ENCODE measurements around the gene DOK1. TPM values are rescaled to one million over a fixed set of nuclear protein-coding genes. Genes with fewer than 3 reads are reported as not detected.
A peak's percentile ranks its signal among the peaks of the same experiment; 100 is the strongest.

DOK1 gene
- total and polyA plus RNA-seq, 10 donors = 19.9 to 59.1 (median 39.7) TPM

DNA sequence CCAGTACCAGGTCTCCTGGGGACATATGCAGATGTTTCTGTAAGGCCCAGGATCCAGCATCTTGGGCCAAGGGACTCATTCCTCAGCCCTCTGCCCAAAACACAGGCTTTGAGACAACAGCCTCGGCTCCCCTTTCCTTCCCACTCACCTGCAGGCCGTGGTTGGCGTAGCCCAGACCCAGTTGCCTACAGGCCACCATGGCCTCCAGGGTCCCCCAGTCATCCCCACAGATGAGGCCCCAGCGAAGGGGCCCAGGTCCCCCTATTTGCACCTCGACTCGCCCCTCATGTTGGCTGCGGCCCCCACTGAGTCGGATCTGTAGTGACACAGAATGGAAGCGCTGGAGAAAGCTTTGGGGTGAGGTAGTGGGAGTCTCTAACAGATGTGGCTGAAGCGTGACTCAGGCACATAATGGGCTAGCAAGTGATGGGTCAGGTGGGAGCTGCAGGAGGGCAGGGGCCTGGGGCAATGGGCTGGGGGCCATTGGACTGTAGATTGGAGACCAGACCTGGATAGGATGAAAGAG lies 19.0 kb upstream of the DOK1 start:
- no peak overlapping the region for H3K4me3 ChIP-seq
- peaks cover 11 to 46% (median 21%) of the 10 kb centered on the region in 6 donors for H3K4me1 ChIP-seq
- no peaks in the 10 kb centered on the region for H3K27me3 ChIP-seq (replicated peaks in 1 of 7)
- 86 to 93% (median 93%) methylated on average over 10 of the region's 10 CpGs for WGBS, 5 donors
- no peak overlapping the region for H3K27ac ChIP-seq
- H3K9me3 ChIP-seq = no peaks in the 10 kb centered on the region
- no peak for TF ChIP-seq POLR2A (IDR thresholded peaks at IDR 0.05)
- TF ChIP-seq POLR2AphosphoS5 (IDR thresholded peaks at IDR 0.05) = peak in 1 of 3 donors; percentile 39
- TF ChIP-seq, protein P1, sequence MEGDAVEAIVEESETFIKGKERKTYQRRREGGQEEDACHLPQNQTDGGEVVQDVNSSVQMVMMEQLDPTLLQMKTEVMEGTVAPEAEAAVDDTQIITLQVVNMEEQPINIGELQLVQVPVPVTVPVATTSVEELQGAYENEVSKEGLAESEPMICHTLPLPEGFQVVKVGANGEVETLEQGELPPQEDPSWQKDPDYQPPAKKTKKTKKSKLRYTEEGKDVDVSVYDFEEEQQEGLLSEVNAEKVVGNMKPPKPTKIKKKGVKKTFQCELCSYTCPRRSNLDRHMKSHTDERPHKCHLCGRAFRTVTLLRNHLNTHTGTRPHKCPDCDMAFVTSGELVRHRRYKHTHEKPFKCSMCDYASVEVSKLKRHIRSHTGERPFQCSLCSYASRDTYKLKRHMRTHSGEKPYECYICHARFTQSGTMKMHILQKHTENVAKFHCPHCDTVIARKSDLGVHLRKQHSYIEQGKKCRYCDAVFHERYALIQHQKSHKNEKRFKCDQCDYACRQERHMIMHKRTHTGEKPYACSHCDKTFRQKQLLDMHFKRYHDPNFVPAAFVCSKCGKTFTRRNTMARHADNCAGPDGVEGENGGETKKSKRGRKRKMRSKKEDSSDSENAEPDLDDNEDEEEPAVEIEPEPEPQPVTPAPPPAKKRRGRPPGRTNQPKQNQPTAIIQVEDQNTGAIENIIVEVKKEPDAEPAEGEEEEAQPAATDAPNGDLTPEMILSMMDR (IDR thresholded peaks at IDR 0.05 in 8 of 11, conservative IDR thresholded peaks at IDR 0.05 in 3 of 11) = no peak
- intact Hi-C loops (cut with DNase I; ENCODE audit: low total_unique reads) = no loop called here
- DNase-seq = peak; percentile 41
- H3K36me3 ChIP-seq = peaks cover 0 to 33% (median 12%) of the 10 kb centered on the region in 6 donors

DNA sequence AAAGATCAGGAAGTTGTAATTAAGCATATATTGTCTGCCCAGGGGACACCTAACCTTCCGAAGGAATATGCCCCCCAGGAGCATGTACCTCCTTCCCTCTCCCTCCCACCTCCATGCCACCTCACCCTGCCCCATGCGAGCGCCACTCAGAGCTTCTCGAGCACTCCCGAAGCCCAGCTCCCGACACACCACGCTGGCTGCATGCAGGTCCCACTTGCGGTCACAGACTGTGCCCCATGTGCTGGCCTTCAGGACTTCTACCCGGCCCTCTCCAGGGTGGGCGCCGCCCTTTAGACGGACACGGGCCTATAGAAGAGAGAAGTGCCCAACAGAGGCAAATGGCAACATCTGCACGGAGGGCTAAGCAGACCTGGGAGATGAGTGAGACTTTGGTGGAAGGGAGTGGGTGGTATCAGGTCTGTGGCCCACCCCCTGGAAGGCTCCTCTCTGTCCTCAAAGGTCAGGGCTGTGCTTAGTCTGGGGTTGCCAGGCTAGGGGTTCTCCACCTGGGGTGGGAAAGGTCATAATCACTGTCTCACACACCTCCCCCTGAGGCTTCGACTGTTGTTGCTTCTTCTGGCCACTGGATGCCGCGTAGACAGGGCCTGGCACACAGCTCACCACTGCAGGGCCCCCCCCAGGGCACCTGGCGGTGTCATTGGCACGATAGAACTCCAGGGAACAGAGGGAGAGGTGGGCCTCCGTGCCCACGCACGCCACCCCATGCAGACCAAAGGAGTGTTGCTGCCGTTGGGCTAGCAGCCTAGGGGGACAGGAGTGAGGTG lies 18.2 kb upstream of the DOK1 start:
- TF ChIP-seq POLR2AphosphoS5 (IDR thresholded peaks at IDR 0.05) (peak in 2 of 3 donors; percentile 7 to 49), POLR2A (IDR thresholded peaks at IDR 0.05) (no peak)
- Histone ChIP-seq H3K4me1 (peaks cover 4 to 41% (median 12%) of the 10 kb centered on the region in 6 donors), H3K27ac (no peak overlapping the region), H3K9me3 (no peaks in the 10 kb centered on the region), H3K36me3 (peaks cover 0 to 32% (median 12%) of the 10 kb centered on the region in 6 donors), H3K27me3 (replicated peaks in 1 of 7) (no peaks in the 10 kb centered on the region), H3K4me3 (no peak overlapping the region)
- intact Hi-C loops (cut with DNase I; ENCODE audit: low total_unique reads) = no loop called here
- peak; percentile 71 for DNase-seq
- 87 to 91% (median 90%) methylated on average over 21 to 23 of the region's 23 CpGs for WGBS, 5 donors

DNA sequence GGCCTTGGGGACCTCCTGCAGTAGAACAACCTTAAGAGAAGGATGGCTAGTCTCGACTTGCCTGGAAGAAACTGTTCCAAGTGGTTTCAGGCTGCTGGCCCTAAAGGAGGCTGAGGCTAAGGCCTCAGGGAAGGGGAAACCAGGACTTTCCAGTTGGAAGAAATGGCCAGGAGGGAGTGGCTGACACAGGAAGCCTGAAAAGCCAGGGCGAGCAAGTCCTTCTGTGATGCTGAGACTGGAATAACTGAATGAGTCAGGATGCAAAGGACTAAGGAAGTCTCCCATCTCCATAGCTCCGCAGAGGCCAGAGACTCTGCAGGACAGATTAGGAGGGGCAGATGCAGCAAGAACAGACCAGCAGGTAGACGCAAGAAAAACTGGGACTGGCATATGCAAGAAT lies 17.4 kb upstream of the DOK1 start:
- intact Hi-C loops (cut with DNase I; ENCODE audit: low total_unique reads) = no loop called here

DNA sequence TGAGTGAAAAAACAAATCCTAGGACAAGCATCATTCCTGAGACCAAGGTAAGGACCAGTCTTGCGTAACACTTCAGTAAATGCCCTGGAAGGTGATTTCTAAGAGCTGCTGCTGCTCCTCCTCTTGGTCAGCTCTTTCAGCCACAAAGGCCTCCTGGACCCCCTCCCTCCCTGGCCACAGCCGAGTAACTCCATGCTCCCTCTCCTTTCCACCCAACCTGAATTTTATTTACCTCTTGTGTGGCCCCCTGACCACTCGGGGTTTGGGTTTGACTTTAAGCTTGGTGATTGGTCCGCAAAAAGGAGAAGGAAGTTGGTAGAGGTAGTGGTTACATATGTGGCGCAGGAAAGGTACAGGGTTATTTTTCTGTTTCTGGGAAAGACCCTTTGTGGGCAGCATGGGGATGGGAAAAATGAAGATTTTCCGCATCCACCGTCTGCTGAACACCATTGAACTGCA lies 15.6 kb upstream of the DOK1 start:
- Histone ChIP-seq H3K27me3 (replicated peaks in 1 of 7) (no peaks in the 10 kb centered on the region), H3K4me3 (peak overlapping the region in 2 of 8 donors; percentile 6 to 45), H3K9me3 (no peaks in the 10 kb centered on the region), H3K36me3 (peaks cover 0 to 7% (median 0%) of the 10 kb centered on the region in 6 donors), H3K27ac (peak overlapping the region in 6 of 8 donors; percentile 6 to 66 (median 56)), H3K4me1 (peaks cover 0 to 26% (median 2%) of the 10 kb centered on the region in 6 donors)
- intact Hi-C loops (cut with DNase I; ENCODE audit: low total_unique reads) = no loop called here
- DNase-seq = no peak
- TF ChIP-seq POLR2AphosphoS5 (IDR thresholded peaks at IDR 0.05) = no peak
- TF ChIP-seq POLR2A (IDR thresholded peaks at IDR 0.05) = no peak
- TF ChIP-seq, protein P1 (IDR thresholded peaks at IDR 0.05 in 8 of 11, conservative IDR thresholded peaks at IDR 0.05 in 3 of 11) = no peak
- WGBS, 5 donors = 29 to 52% (median 33%) methylated on average over 7 of the region's 7 CpGs

More for the DNA sequence above, 17.4 kb upstream of the DOK1 start:
- Histone ChIP-seq H3K27me3 (replicated peaks in 1 of 7) (no peaks in the 10 kb centered on the region), H3K9me3 (no peaks in the 10 kb centered on the region), H3K4me1 (peaks cover 0 to 33% (median 4%) of the 10 kb centered on the region in 6 donors), H3K4me3 (no peak overlapping the region), H3K27ac (no peak overlapping the region), H3K36me3 (peaks cover 0 to 25% (median 12%) of the 10 kb centered on the region in 6 donors)
- TF ChIP-seq, protein P1 (IDR thresholded peaks at IDR 0.05 in 8 of 11, conservative IDR thresholded peaks at IDR 0.05 in 3 of 11) = no peak
- TF ChIP-seq POLR2AphosphoS5 (IDR thresholded peaks at IDR 0.05) (no peak), POLR2A (IDR thresholded peaks at IDR 0.05) (no peak)
- DNase-seq = no peak
- 74 to 82% (median 79%) methylated on average over 4 of the region's 4 CpGs for WGBS, 5 donors
